A673 (cell line): ENCODE data around the gene STAT5B.
"Not testable (repeated sequence)": the region's sequence is repeated elsewhere in the genome, so short reads cannot be mapped to it uniquely, and the experiment has no call there.

Source experiments
- CTCF ChIP-seq: fragments of 300-800, 200-600 bp; sonication (generic); conservative IDR thresholded peaks from 2 replicates; pipeline ENCODE4 v1.5.1; 2017; ENCODE audit warnings: low read depth, mild to moderate bottlenecking, antibody characterized with exemption, low read length, moderate library complexity, mixed read lengths
- EZH2 ChIP-seq: fragments of 200-600 bp; sonication (generic); IDR thresholded peaks from 2 replicates; pipeline ENCODE4 v1.6.1; 2017; ENCODE audit warnings: borderline replicate concordance, low read depth, mild to moderate bottlenecking, mixed read lengths, antibody characterized with exemption, low read length; ENCODE audit not compliant: poor library complexity, severe bottlenecking

- TF ChIP-seq CTCF, EZH2: not testable (repeated sequence)
Measured at GRCh38 chr17:42317967-42318366, 41.8 kb upstream of the STAT5B start.
